B cell (primary cell): ENCODE data around the gene DIP2A. TPM values are rescaled to one million over a fixed set of nuclear protein-coding genes. Genes with fewer than 3 reads are reported as not detected.

Experiments
- ATAC-seq: fragments of 200-7000 bp; cut with Tn5 transposase; one replicate; pipeline ENCODE4 v1.10.0; 2021; ENCODE audit warnings: low read depth, mild to moderate bottlenecking, moderate number of reproducible peaks, moderate library complexity
- CTCF ChIA-PET: fragments of 350-600 bp; sonication (Branson Sonifier 250); formaldehyde crosslinking; loops from one replicate; lab custom pipeline; 2021; ENCODE audit warnings: antibody characterized with exemption, inconsistent platforms; lab: Charles Lee
- POLR2A ChIA-PET: fragments of 350-600 bp; sonication (Branson Sonifier 250); formaldehyde crosslinking; loops from one replicate; lab custom pipeline; 2021; ENCODE audit warnings: antibody characterized with exemption; lab: Charles Lee
- DNase-seq: peaks from one replicate; pipeline ENCODE4 v3.0.0; 2013
- H2AFZ ChIP-seq: 2 replicates; pipeline ENCODE4 v1.6.1; 2012; ENCODE audit warnings: mild to moderate bottlenecking, low read depth, low read length; ENCODE audit not compliant: insufficient read depth, poor library complexity, severe bottlenecking
- H3K27ac ChIP-seq, 2 donors: 1 replicate in 1 of 2; 2 replicates in 1 of 2; pipeline ENCODE4 v1.5.1; 2012 to 2013; ENCODE audit warnings: low read length in 2 of 2, mild to moderate bottlenecking in 2 of 2, moderate library complexity in 1 of 2
- H3K27me3 ChIP-seq, 4 experiments: fragments of 200-600 bp in 1 of 4; sonication (generic) in 1 of 4; replicated peaks in 1 of 4; 1 replicate in 2 of 4; 2 replicates in 2 of 4; pipeline versions ENCODE4 v1.6.1 to v1.7.0; 2013 to 2016; ENCODE audit warnings: low read length in 3 of 4, mild to moderate bottlenecking in 2 of 4, mixed read lengths in 1 of 4, moderate library complexity in 1 of 4; ENCODE audit not compliant: insufficient read depth in 4 of 4, control insufficient read depth in 3 of 4; ENCODE audit errors: control extremely low read depth in 1 of 4
- H3K36me3 ChIP-seq, 2 experiments: replicated peaks in 1 of 2; 1 replicate in 1 of 2; 2 replicates in 1 of 2; pipeline versions ENCODE4 v1.6.1 to v1.7.1; 2013; ENCODE audit warnings: low read length in 1 of 2; ENCODE audit not compliant: insufficient read depth in 2 of 2, control insufficient read depth in 1 of 2; ENCODE audit errors: control extremely low read depth in 1 of 2, extremely low read depth in 1 of 2
- H3K4me1 ChIP-seq, 2 donors: fragments of 200-600 bp in 1 of 2; sonication (generic) in 1 of 2; 1 replicate in 1 of 2; 2 replicates in 1 of 2; pipeline versions ENCODE4 v1.5.1 to v1.6.1; 2013 to 2017; ENCODE audit warnings: low read length in 2 of 2; ENCODE audit not compliant: control insufficient read depth in 2 of 2, insufficient read depth in 2 of 2
- H3K4me2 ChIP-seq: replicated peaks from 2 replicates; pipeline ENCODE3; 2012; ENCODE audit warnings: mild to moderate bottlenecking, low read depth, low read length; ENCODE audit not compliant: poor library complexity, severe bottlenecking
- H3K4me3 ChIP-seq, 5 experiments: fragments of 200-600 bp in 1 of 5; sonication (generic) in 1 of 5; 1 replicate in 3 of 5; 2 replicates in 2 of 5; pipeline versions ENCODE4 v1.5.1 to v1.7.0; 2011 to 2016; ENCODE audit warnings: low read length in 4 of 5, mild to moderate bottlenecking in 4 of 5, low read depth in 2 of 5, control low read depth in 1 of 5, moderate library complexity in 1 of 5; ENCODE audit not compliant: insufficient read depth in 1 of 5; ENCODE audit errors: control extremely low read depth in 1 of 5, extremely low read depth in 1 of 5
- H3K79me2 ChIP-seq: fragments of 200-600 bp; sonication (generic); one replicate; pipeline ENCODE4 v1.6.0; 2016; ENCODE audit warnings: low read length; ENCODE audit not compliant: control insufficient read depth, insufficient read depth
- H3K9ac ChIP-seq: fragments of 200-600 bp; sonication (generic); 2 replicates; pipeline ENCODE4 v1.6.1; 2017; ENCODE audit warnings: mild to moderate bottlenecking, low read length, moderate library complexity
- H3K9me3 ChIP-seq, 3 donors: one replicate each; pipeline versions ENCODE4 v1.6.1 to v1.7.1; 2013; ENCODE audit warnings: low read length in 2 of 3; ENCODE audit not compliant: control insufficient read depth in 2 of 3, insufficient read depth in 1 of 3; ENCODE audit errors: control extremely low read depth in 1 of 3
- H4K20me1 ChIP-seq: 2 replicates; pipeline ENCODE4 v1.6.0; 2012; ENCODE audit warnings: mild to moderate bottlenecking, low read length; ENCODE audit not compliant: insufficient read depth, control insufficient read depth, poor library complexity, severe bottlenecking
- H3K27ac Mint-ChIP-seq: one replicate; pipeline ENCODE4 v1.8.0; 2021; ENCODE audit warnings: mixed read lengths
- H3K27me3 Mint-ChIP-seq: one replicate; pipeline ENCODE4 v1.8.0; 2021; ENCODE audit warnings: mixed read lengths
- H3K4me1 Mint-ChIP-seq: one replicate; pipeline ENCODE4 v1.8.0; 2021; ENCODE audit warnings: mixed read lengths
- H3K4me3 Mint-ChIP-seq: one replicate; pipeline ENCODE4 v1.8.0; 2021; ENCODE audit warnings: mixed read lengths
- H3K9me3 Mint-ChIP-seq: one replicate; pipeline ENCODE4 v1.8.0; 2022; ENCODE audit warnings: mixed read lengths; ENCODE audit not compliant: insufficient read depth
- CTCF ChIP-seq: fragments of 200-600 bp; IDR thresholded peaks from one replicate; pipeline ENCODE4 v1.8.0; 2022; ENCODE audit warnings: antibody characterized with exemption, mild to moderate bottlenecking
- EZH2 ChIP-seq: IDR thresholded peaks from 2 replicates; pipeline ENCODE4 v1.6.1; 2012; ENCODE audit warnings: borderline replicate concordance, low read depth, mild to moderate bottlenecking, moderate library complexity, low read length; ENCODE audit not compliant: insufficient read depth, poor library complexity, severe bottlenecking
- WGBS: methylation state at CpG from one replicate; pipeline ENCODE4 v1.1.5; 2013; ENCODE audit warnings: missing lambda C conversion rate; ENCODE audit not compliant: insufficient coverage; 5-methylcytosine and 5-hydroxymethylcytosine counted together
- intact Hi-C: fragments of 100-400 bp; cut with micrococcal nuclease; formaldehyde crosslinking; loops from one replicate; pipeline ENCODE4 v1.10.0; 2022
- polyA plus RNA-seq: library from polyadenylated mRNA; depleted of rRNA; stranded (reverse); fragments of >200 nt; gene quantifications from 2 replicates; pipeline ENCODE4 v1.2.3, GENCODE V29; 2012
- total RNA-seq, 2 donors: library from RNA; stranded (reverse); fragments of 120-200 nt in 1 of 2; gene quantifications; 1 replicate in 1 of 2; 2 replicates in 1 of 2; pipeline versions ENCODE4 v1.2.3 to v1.2.4, GENCODE V29; 2013 to 2022

Gene DIP2A
- total and polyA plus RNA-seq, 2 donors (not counting 1 experiment from before 2014, with no cell fraction given): 40.4 to 59.0 TPM

GRCh38 chr21:46562964-46563607 lies 104.4 kb downstream of the DIP2A start:
- DNase-seq (no peak), ATAC-seq (no peak)
- H3K27ac ChIP-seq: no peak overlapping the region
- peaks cover 0 to 59% of the 10 kb centered on the region in 2 experiments for H3K36me3 ChIP-seq
- intact Hi-C loops: no loop called here
- Mint-ChIP-seq H3K4me3 (no peak overlapping the region), H3K27me3 (no peaks in the 10 kb centered on the region), H3K9me3 (no peaks in the 10 kb centered on the region), H3K4me1 (peaks cover 22% of the 10 kb centered on the region), H3K27ac (no peak overlapping the region)
- no peaks in the 10 kb centered on the region for H4K20me1 ChIP-seq
- TF ChIP-seq CTCF (no peak), EZH2 (no peak)
- no peaks in the 10 kb centered on the region for H3K79me2 ChIP-seq
- no peaks in the 10 kb centered on the region for H3K27me3 ChIP-seq
- no peak overlapping the region for H3K4me3 ChIP-seq
- no peaks in the 10 kb centered on the region for H3K9me3 ChIP-seq
- 96% methylated on average over 12 of the region's 14 CpGs for WGBS
- POLR2A ChIA-PET: no interaction called here
- H3K9ac ChIP-seq: no peak overlapping the region
- H3K4me1 ChIP-seq: peaks cover 13 to 28% of the 10 kb centered on the region in 2 donors
- no peak overlapping the region for H3K4me2 ChIP-seq
- H2AFZ ChIP-seq: no peak overlapping the region
- CTCF ChIA-PET: no interaction called here

- ChIA-PET CTCF (no interaction called here), POLR2A (no interaction called here)
- H3K27ac ChIP-seq: no peak overlapping the region
- no peaks in the 10 kb centered on the region for H3K27me3 Mint-ChIP-seq
- peaks cover 18% of the 10 kb centered on the region for H3K4me1 Mint-ChIP-seq
- H3K9me3 Mint-ChIP-seq: no peaks in the 10 kb centered on the region
- H4K20me1 ChIP-seq: no peaks in the 10 kb centered on the region
- no peaks in the 10 kb centered on the region for H3K27me3 ChIP-seq
- no peak overlapping the region for H3K4me3 ChIP-seq
- intact Hi-C loops: no loop called here
- no peak overlapping the region for H3K9ac ChIP-seq
- no peak overlapping the region for H3K4me2 ChIP-seq
- H3K4me3 Mint-ChIP-seq: no peak overlapping the region
- H2AFZ ChIP-seq: no peak overlapping the region
- H3K79me2 ChIP-seq: no peaks in the 10 kb centered on the region
- H3K27ac Mint-ChIP-seq: no peak overlapping the region
- peaks cover 13 to 19% of the 10 kb centered on the region in 2 donors for H3K4me1 ChIP-seq
- DNase-seq (no peak), ATAC-seq (no peak)
- TF ChIP-seq EZH2: no peak
- no peak for TF ChIP-seq CTCF
- H3K9me3 ChIP-seq: no peaks in the 10 kb centered on the region
- peaks cover 0 to 59% of the 10 kb centered on the region in 2 experiments for H3K36me3 ChIP-seq
- WGBS: 97% methylated on average over 10 of the region's 10 CpGs
These were observed 105.7 kb downstream of the DIP2A start for GRCh38 chr21:46564391-46564790.
